ENCODE results near the gene MRPS35. TPM values are rescaled to one million over a fixed set of nuclear protein-coding genes. Genes with fewer than 3 reads are reported as not detected.

The MRPS35 gene
- total and polyA plus RNA-seq, 10 donors, result 20.5 to 40.8 (median 28.5) TPM

GRCh38 chr12:27680619-27681018, 30.0 kb upstream of the MRPS35 start:
- DNase-seq, result no peak
- Histone ChIP-seq H3K36me3 (peaks cover 0 to 85% (median 46%) of the 10 kb centered on the region in 6 donors), H3K4me3 (no peak overlapping the region), H3K9me3 (no peaks in the 10 kb centered on the region), H3K27ac (no peak overlapping the region), H3K27me3 (replicated peaks in 1 of 7) (no peaks in the 10 kb centered on the region), H3K4me1 (no peaks in the 10 kb centered on the region)
- intact Hi-C loops (cut with DNase I; ENCODE audit: low total_unique reads), result no loop called here
- no peak for TF ChIP-seq POLR2A (IDR thresholded peaks at IDR 0.05)
- TF ChIP-seq CTCF (IDR thresholded peaks at IDR 0.05 in 8 of 11, conservative IDR thresholded peaks at IDR 0.05 in 3 of 11), result no peak
- no peak for TF ChIP-seq POLR2AphosphoS5 (IDR thresholded peaks at IDR 0.05)

GRCh38 chr12:27682534-27682933, 28.1 kb upstream of the MRPS35 start:
- peaks cover 3 to 81% (median 42%) of the 10 kb centered on the region in 6 donors for H3K36me3 ChIP-seq
- WGBS, 5 donors, result 88 to 99% (median 91%) methylated on average over 2 of the region's 2 CpGs

GRCh38 chr12:27685274-27685673, 25.4 kb upstream of the MRPS35 start:
- WGBS, 5 donors, result 60 to 89% (median 74%) methylated on average over 2 of the region's 2 CpGs
- no peaks in the 10 kb centered on the region for H3K27me3 ChIP-seq (replicated peaks in 1 of 7)
- intact Hi-C loops (cut with DNase I; ENCODE audit: low total_unique reads), result no loop called here
- DNase-seq, result no peak
- peaks cover 3 to 91% (median 60%) of the 10 kb centered on the region in 6 donors for H3K36me3 ChIP-seq
- TF ChIP-seq POLR2AphosphoS5 (IDR thresholded peaks at IDR 0.05) (no peak), POLR2A (IDR thresholded peaks at IDR 0.05) (no peak), CTCF (IDR thresholded peaks at IDR 0.05 in 8 of 11, conservative IDR thresholded peaks at IDR 0.05 in 3 of 11) (no peak)
- no peaks in the 10 kb centered on the region for H3K9me3 ChIP-seq
- H3K4me1 ChIP-seq, result no peaks in the 10 kb centered on the region
- no peak overlapping the region for H3K4me3 ChIP-seq
- H3K27ac ChIP-seq, result no peak overlapping the region

More at GRCh38 chr12:27682534-27682933, 28.1 kb upstream of the MRPS35 start:
- no peaks in the 10 kb centered on the region for H3K9me3 ChIP-seq
- intact Hi-C loops (cut with DNase I; ENCODE audit: low total_unique reads), result no loop called here
- H3K4me1 ChIP-seq, result no peaks in the 10 kb centered on the region
- DNase-seq, result no peak
- no peaks in the 10 kb centered on the region for H3K27me3 ChIP-seq (replicated peaks in 1 of 7)
- TF ChIP-seq POLR2A (IDR thresholded peaks at IDR 0.05), result no peak
- TF ChIP-seq POLR2AphosphoS5 (IDR thresholded peaks at IDR 0.05), result no peak
- TF ChIP-seq CTCF (IDR thresholded peaks at IDR 0.05 in 8 of 11, conservative IDR thresholded peaks at IDR 0.05 in 3 of 11), result no peak
- no peak overlapping the region for H3K4me3 ChIP-seq
- no peak overlapping the region for H3K27ac ChIP-seq

GRCh38 chr12:27686147-27686546, 24.5 kb upstream of the MRPS35 start:
- no peak overlapping the region for H3K27ac ChIP-seq
- TF ChIP-seq CTCF (IDR thresholded peaks at IDR 0.05 in 8 of 11, conservative IDR thresholded peaks at IDR 0.05 in 3 of 11), result no peak
- no peak for TF ChIP-seq POLR2AphosphoS5 (IDR thresholded peaks at IDR 0.05)
- no peak for TF ChIP-seq POLR2A (IDR thresholded peaks at IDR 0.05)
- peaks cover 3 to 91% (median 64%) of the 10 kb centered on the region in 6 donors for H3K36me3 ChIP-seq
- no peak for DNase-seq
- H3K9me3 ChIP-seq, result no peaks in the 10 kb centered on the region
- H3K4me3 ChIP-seq, result no peak overlapping the region
- H3K4me1 ChIP-seq, result no peaks in the 10 kb centered on the region
- no peaks in the 10 kb centered on the region for H3K27me3 ChIP-seq (replicated peaks in 1 of 7)
- intact Hi-C loops (cut with DNase I; ENCODE audit: low total_unique reads), result no loop called here
